Measurements from ENCODE around the gene TMEM59. TPM values are rescaled to one million over a fixed set of nuclear protein-coding genes. Genes with fewer than 3 reads are reported as not detected.

The TMEM59 gene
- total and polyA plus RNA-seq, 12 donors: 98.2 to 474 (median 342) TPM

- no peak for DNase-seq
- H3K27me3 ChIP-seq: no peaks in the 10 kb centered on the region
- H3K27ac ChIP-seq: no peak overlapping the region
- 94 to 97% methylated on average over 3 of the region's 3 CpGs for WGBS, 2 donors
- H3K9me3 ChIP-seq: no peaks in the 10 kb centered on the region
- intact Hi-C loops (cut with DNase I): no loop called here
- peaks cover 0 to 14% (median 11%) of the 10 kb centered on the region in 9 donors for H3K4me1 ChIP-seq
- ATAC-seq: no peak
- H3K36me3 ChIP-seq: no peaks in the 10 kb centered on the region
- no peak overlapping the region for H3K4me3 ChIP-seq
- no peak for TF ChIP-seq CTCF (IDR thresholded peaks at IDR 0.05)
Measured at GRCh38 chr1:53986458-53986857, 66.5 kb downstream of the TMEM59 start.

GRCh38 chr1:53984726-53985125 lies 68.3 kb downstream of the TMEM59 start:
- no peak overlapping the region for H3K27ac ChIP-seq
- H3K4me1 ChIP-seq: peaks cover 0 to 14% (median 11%) of the 10 kb centered on the region in 9 donors
- H3K9me3 ChIP-seq: no peaks in the 10 kb centered on the region
- ATAC-seq: no peak
- TF ChIP-seq CTCF (IDR thresholded peaks at IDR 0.05): no peak
- H3K4me3 ChIP-seq: no peak overlapping the region
- no peaks in the 10 kb centered on the region for H3K27me3 ChIP-seq
- no peaks in the 10 kb centered on the region for H3K36me3 ChIP-seq
- DNase-seq: no peak
- intact Hi-C loops (cut with DNase I): no loop called here

DNA sequence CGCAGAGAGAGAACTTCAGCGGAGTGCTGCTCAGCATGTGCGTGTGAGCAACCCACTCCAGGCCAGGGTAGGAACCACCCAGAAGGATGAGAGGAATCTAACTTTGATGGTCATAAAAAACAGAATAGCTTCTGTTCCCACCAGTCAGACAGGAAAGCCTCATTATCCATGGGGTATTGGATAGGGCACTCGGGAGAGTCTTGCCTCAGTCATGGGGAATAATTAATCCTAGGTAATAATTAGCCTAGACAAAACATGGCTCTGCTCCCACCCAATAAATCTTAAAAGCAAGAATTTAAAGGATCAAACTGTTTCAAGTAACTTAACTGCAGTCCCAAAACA lies 70.3 kb downstream of the TMEM59 start:
- Histone ChIP-seq H3K27ac (peak overlapping the region in 3 of 10 donors; percentile 38 to 62 (median 53)), H3K4me1 (peaks cover 0 to 14% (median 11%) of the 10 kb centered on the region in 9 donors), H3K4me3 (peak overlapping the region in 9 of 10 donors; percentile 16 to 49 (median 44)), H3K27me3 (no peaks in the 10 kb centered on the region), H3K9me3 (no peaks in the 10 kb centered on the region), H3K36me3 (no peaks in the 10 kb centered on the region)
- WGBS, 2 donors: 28 to 33% methylated on average over 4 of the region's 4 CpGs
- TF ChIP-seq CTCF (IDR thresholded peaks at IDR 0.05): no peak
- DNase-seq (no peak), ATAC-seq (no peak)
- intact Hi-C loops (cut with DNase I): no loop called here

GRCh38 chr1:53982034-53982762 lies 70.8 kb downstream of the TMEM59 start:
- TF ChIP-seq CTCF (IDR thresholded peaks at IDR 0.05): no peak
- H3K4me3 ChIP-seq: peak overlapping the region in 9 of 10 donors; percentile 16 to 49 (median 44)
- peak overlapping the region in 6 of 10 donors; percentile 6 to 62 (median 32) for H3K27ac ChIP-seq
- H3K9me3 ChIP-seq: no peaks in the 10 kb centered on the region
- H3K27me3 ChIP-seq: no peaks in the 10 kb centered on the region
- peak in 7 of 8 donors; percentile 53 to 83 (median 67) for ATAC-seq
- intact Hi-C loops (cut with DNase I): no loop called here
- 37 to 41% methylated on average over 20 of the region's 20 CpGs for WGBS, 2 donors
- H3K36me3 ChIP-seq: no peaks in the 10 kb centered on the region
- peaks cover 0 to 14% (median 11%) of the 10 kb centered on the region in 9 donors for H3K4me1 ChIP-seq
- DNase-seq: peak in 1 of 2 donors; percentile 33

Data from heart right ventricle (tissue), 16 donors.